K562 (cell line): ENCODE results near the gene PDZD2. TPM values are rescaled to one million over a fixed set of nuclear protein-coding genes. Genes with fewer than 3 reads are reported as not detected.

Experiments used
- ATAC-seq: fragments of 200-7000 bp; cut with Tn5 transposase; 3 replicates; pipeline ENCODE4 v1.9.1; 2020; ENCODE audit warnings: moderate library complexity
- BruUV-seq: library from RNA; stranded (reverse); fragments of 400-500 nt; replicated peaks from 2 replicates; lab custom pipeline; 2021; lab: Mats Ljungman, UMichigan
- CTCF ChIA-PET: fragments of 300-600 bp; formaldehyde crosslinking; extraction: SDS; loops from one replicate; lab custom pipeline; 2021; ENCODE audit warnings: low intra/inter-chr PET ratio; lab: Yijun Ruan, JAX
- POLR2A ChIA-PET: fragments of 300-600, 350-650 bp; sonication (Branson Sonifier 250); formaldehyde crosslinking; extraction: SDS; loops from one replicate; lab custom pipeline; 2021; ENCODE audit warnings: antibody characterized with exemption, inconsistent platforms; lab: Yijun Ruan, JAX
- DNase-seq, 4 experiments: peaks; one replicate each; pipeline versions ENCODE4 v3.0.0 to v3.0.0-alpha.2; 2011 to 2018; ENCODE audit warnings: low spot score in 3 of 4, mixed read lengths in 3 of 4; ENCODE audit errors: extremely low read depth in 1 of 4
- FAIRE-seq: peaks from 2 replicates; lab custom pipeline; 2011; peaks lifted over from hg19 to GRCh38; lab: Jason Lieb, UNC
- H2AFZ ChIP-seq: 2 replicates; pipeline ENCODE4 v1.6.0; 2011; ENCODE audit warnings: low read depth, low read length, control low read depth, inconsistent platforms
- H3K27ac ChIP-seq: fragments of 200-600 bp; 3 replicates; pipeline ENCODE4 v1.8.0; 2011; ENCODE audit warnings: low read depth, mild to moderate bottlenecking, control low read depth, inconsistent platforms, low read length, moderate library complexity, mixed read lengths; ENCODE audit errors: extremely low read depth
- H3K27me3 ChIP-seq, 2 experiments: fragments of 300-600 bp in 1 of 2; 2 replicates in 1 of 2; 3 replicates in 1 of 2; pipeline versions ENCODE4 v1.6.0 to v1.8.0; 2011; ENCODE audit warnings: inconsistent platforms in 2 of 2, low read length in 2 of 2, mild to moderate bottlenecking in 1 of 2, mixed read lengths in 1 of 2, moderate library complexity in 1 of 2; ENCODE audit not compliant: control insufficient read depth in 2 of 2, insufficient read depth in 2 of 2
- H3K36me3 ChIP-seq: fragments of 300-600 bp; 3 replicates; pipeline ENCODE4 v1.8.0; 2011; ENCODE audit warnings: mild to moderate bottlenecking, low read length, inconsistent platforms; ENCODE audit not compliant: control insufficient read depth, insufficient read depth
- H3K4me1 ChIP-seq, 2 experiments: fragments of 200-600 bp in 1 of 2; replicated peaks in 1 of 2; 2 replicates in 1 of 2; 3 replicates in 1 of 2; pipeline versions ENCODE4 v1.5.1 to v1.8.0; 2011; ENCODE audit warnings: inconsistent platforms in 2 of 2, low read length in 2 of 2, mild to moderate bottlenecking in 1 of 2, mixed read lengths in 1 of 2, moderate library complexity in 1 of 2; ENCODE audit not compliant: control insufficient read depth in 2 of 2, insufficient read depth in 2 of 2
- H3K4me2 ChIP-seq: 2 replicates; pipeline ENCODE4 v1.6.1; 2011; ENCODE audit warnings: low read length, control low read depth, inconsistent platforms, mixed read lengths; ENCODE audit not compliant: insufficient read depth
- H3K4me3 ChIP-seq: fragments of 200-600 bp; sonication (generic), shearing (Covaris generic); 2 replicates; pipeline ENCODE4 v1.5.1; 2016; ENCODE audit warnings: control low read depth, inconsistent platforms
- H3K79me2 ChIP-seq: fragments of 200-600 bp; 3 replicates; pipeline ENCODE4 v1.8.0; 2011; ENCODE audit warnings: low read length, inconsistent platforms; ENCODE audit not compliant: control insufficient read depth, insufficient read depth
- H3K9ac ChIP-seq, 2 experiments: 2 replicates each; pipeline versions ENCODE4 v1.6.0 to v1.6.1; 2011; ENCODE audit warnings: low read depth in 2 of 2, low read length in 2 of 2, control low read depth in 1 of 2, inconsistent platforms in 1 of 2, mild to moderate bottlenecking in 1 of 2, mixed read lengths in 1 of 2; ENCODE audit not compliant: insufficient read depth in 1 of 2
- H3K9me1 ChIP-seq: one replicate; pipeline ENCODE4 v1.6.0; 2011; ENCODE audit warnings: inconsistent platforms, mild to moderate bottlenecking, low read length, moderate library complexity; ENCODE audit not compliant: control insufficient read depth, insufficient read depth
- H3K9me3 ChIP-seq: replicated peaks from 2 replicates; pipeline ENCODE4 v1.5.1; 2011; ENCODE audit warnings: low read depth, low read length, inconsistent platforms; ENCODE audit not compliant: control insufficient read depth, insufficient read depth
- H4K20me1 ChIP-seq: replicated peaks from 2 replicates; pipeline ENCODE4 v1.6.1; 2011; ENCODE audit warnings: low read length, inconsistent platforms, mixed read lengths; ENCODE audit not compliant: control insufficient read depth, insufficient read depth
- BRF1 ChIP-seq: IDR thresholded peaks from 3 replicates; pipeline ENCODE4 v1.6.1; 2011; ENCODE audit warnings: borderline replicate concordance, mild to moderate bottlenecking; ENCODE audit not compliant: insufficient read length; ENCODE audit errors: extremely low read depth
- EP300 ChIP-seq: IDR thresholded peaks from 2 replicates; pipeline ENCODE4 v1.6.1; 2012; ENCODE audit warnings: low read length, improper control_type of control experiment
- HDAC1 ChIP-seq, 2 experiments: fragments of 450-650 bp; IDR thresholded peaks; 2 replicates each; pipeline ENCODE4 v1.6.1; 2016 to 2017; ENCODE audit warnings: inconsistent platforms in 1 of 2, mild to moderate bottlenecking in 1 of 2, moderate library complexity in 1 of 2
- NR2C1 ChIP-seq, 2 experiments: fragments of 450-650 bp; IDR thresholded peaks; 2 replicates each; pipeline ENCODE4 v1.6.1; 2017; ENCODE audit warnings: mild to moderate bottlenecking in 2 of 2, antibody characterized with exemption in 1 of 2, inconsistent platforms in 1 of 2, missing compliant biosample characterization in 1 of 2, missing genetic modification characterization in 1 of 2
- RBM14 ChIP-seq: fragments of 200-400 bp; formaldehyde crosslinking; IDR thresholded peaks from 2 replicates; pipeline ENCODE4 v1.6.1; 2018; ENCODE audit warnings: low read depth, mild to moderate bottlenecking, low read length, moderate library complexity, borderline replicate concordance; ENCODE audit not compliant: insufficient read depth
- STAG1 ChIP-seq: sonication (generic); formaldehyde crosslinking; IDR thresholded peaks from 2 replicates; pipeline ENCODE4 v1.5.0; 2020; ENCODE audit warnings: missing genetic modification reagents, borderline replicate concordance
- THAP7 ChIP-seq: fragments of 250-450 bp; sonication (Bioruptor Pico); IDR thresholded peaks from 2 replicates; pipeline ENCODE4 v1.5.0; 2021
- ZNF143 ChIP-seq: sonication (generic); formaldehyde crosslinking; IDR thresholded peaks from 2 replicates; pipeline ENCODE4 v1.9.0; 2022; ENCODE audit warnings: mild to moderate bottlenecking, missing genetic modification reagents
- ZNF217 ChIP-seq: sonication (generic); formaldehyde crosslinking; IDR thresholded peaks from 2 replicates; pipeline ENCODE4 v1.8.0; 2022; ENCODE audit warnings: mild to moderate bottlenecking, missing genetic modification reagents
- ZNF445 ChIP-seq: fragments of 250-450 bp; sonication (Bioruptor Pico); IDR thresholded peaks from 2 replicates; pipeline ENCODE4 v1.4.0; 2020; ENCODE audit warnings: low read depth, mild to moderate bottlenecking, moderate library complexity
- ZNF75A ChIP-seq: fragments of 450-650 bp; formaldehyde crosslinking; IDR thresholded peaks from 2 replicates; pipeline ENCODE4 v1.4.0; 2020; ENCODE audit warnings: mild to moderate bottlenecking
- WGBS: fragments of 100-300 bp; shearing (Covaris generic); methylation state at CpG from one replicate; pipeline ENCODE4 v1.1.6; 2016; ENCODE audit warnings: low coverage, mixed read lengths; ENCODE audit not compliant: insufficient coverage; ENCODE audit errors: missing lambda C conversion rate; 5-methylcytosine and 5-hydroxymethylcytosine counted together
- in situ Hi-C: fragments of 300-500 bp; cut with MboI; formaldehyde crosslinking; loops from 4 replicates; pipeline ENCODE4 v1.15.0; 2018; ENCODE audit warnings: inconsistent platforms, mixed read lengths
- intact Hi-C: fragments of 100-400 bp; cut with micrococcal nuclease; formaldehyde crosslinking; loops from 2 replicates; pipeline ENCODE4 v1.14.2; 2022
- polyA plus RNA-seq, 8 experiments: library from polyadenylated mRNA; depleted of rRNA in 4 of 8; stranded (reverse) in 5 of 8; unstranded in 3 of 8; fragments of >200 nt; fragmentation: Nextera tagmentation in 2 of 8; fragmentation: Illumina TruSeq in 1 of 8; extraction: Ambion mirVana in 2 of 8; extraction: Trizol in 1 of 8; gene quantifications; 2 replicates each; pipeline versions ENCODE4 v1.2.1 to v1.2.3, GENCODE V29; 2011 to 2014; ENCODE audit warnings: inconsistent platforms in 1 of 8, missing spikeins in 1 of 8
- total RNA-seq, 7 experiments: library from RNA; depleted of rRNA in 6 of 7; stranded (reverse); fragments of >200 nt in 6 of 7; fragmentation: Illumina TruSeq in 2 of 7; extraction: Trizol in 2 of 7; gene quantifications; 2 replicates each; pipeline versions ENCODE4 v1.2.1 to v1.2.3, GENCODE V29; 2011 to 2021; ENCODE audit warnings: low replicate concordance in 1 of 7
- TF ChIP-seq, protein P1 (sequence below): fragments of 250-450 bp; sonication (Bioruptor Pico); IDR thresholded peaks from 2 replicates; pipeline ENCODE4 v1.8.0; 2022; ENCODE audit warnings: moderate library complexity, mild to moderate bottlenecking, inconsistent platforms
- TF ChIP-seq, protein P2 (sequence below): sonication (generic); formaldehyde crosslinking; IDR thresholded peaks from 2 replicates; pipeline ENCODE4 v1.8.0; 2022; ENCODE audit warnings: missing genetic modification reagents, mild to moderate bottlenecking, borderline replicate concordance

PDZD2 gene
- total and polyA plus RNA-seq, 9 of the 15 experiments (the other 6 are each of a cell fraction or from before 2014, with no cell fraction given): 0.02 to 0.08 (median 0.04) TPM; not detected in 6

DNA sequence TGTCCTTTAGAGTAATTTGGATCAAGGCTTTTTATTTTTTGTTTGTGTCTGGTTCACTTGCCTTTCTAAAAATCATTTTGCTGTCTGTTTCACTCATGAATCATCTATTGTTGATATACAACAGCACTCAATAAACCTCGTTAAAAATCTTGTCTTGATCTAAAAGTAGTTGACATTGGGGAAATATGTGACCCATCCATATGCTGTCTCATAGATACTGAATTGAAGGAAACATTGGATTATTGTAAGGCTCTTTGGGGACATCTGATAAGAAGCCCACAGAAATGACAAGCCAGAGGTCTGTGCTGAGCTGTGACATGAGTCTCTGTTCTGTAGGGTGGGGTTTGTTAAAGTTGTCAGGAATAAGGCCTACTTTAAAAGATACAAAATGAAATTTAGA is 208.0 kb downstream of the PDZD2 start:
- Histone ChIP-seq H3K9me1 (no peaks in the 10 kb centered on the region), H3K4me2 (no peak overlapping the region), H3K36me3 (no peaks in the 10 kb centered on the region), H3K9ac (no peak overlapping the region), H3K79me2 (no peaks in the 10 kb centered on the region), H3K27ac (no peak overlapping the region), H2AFZ (no peak overlapping the region), H3K9me3 (no peaks in the 10 kb centered on the region), H3K4me1 (no peaks in the 10 kb centered on the region), H4K20me1 (no peaks in the 10 kb centered on the region), H3K27me3 (peaks cover 2 to 4% of the 10 kb centered on the region in 2 experiments; a peak in 3 of 5 replicates), H3K4me3 (no peak overlapping the region)
- ChIA-PET POLR2A (no interaction called here), CTCF (no interaction called here)
- FAIRE-seq (no peak), ATAC-seq (no peak), DNase-seq (no peak)
- in situ Hi-C loops: no loop called here
- BruUV-seq: no TSS peak
- 0% methylated on average over 1 of the region's 1 CpG for WGBS
- intact Hi-C loops: no loop called here
- TF ChIP-seq RBM14: no peak
- TF ChIP-seq EP300: no peak
- TF ChIP-seq NR2C1 (IDR thresholded peaks at IDR 0.05): no peak
- TF ChIP-seq NR2C1 (tag; IDR thresholded peaks at IDR 0.05): no peak
- TF ChIP-seq STAG1: no peak
- TF ChIP-seq ZNF143: no peak
- TF ChIP-seq ZNF445 (CRISPR knock-in tag): no peak
- TF ChIP-seq, protein P1, sequence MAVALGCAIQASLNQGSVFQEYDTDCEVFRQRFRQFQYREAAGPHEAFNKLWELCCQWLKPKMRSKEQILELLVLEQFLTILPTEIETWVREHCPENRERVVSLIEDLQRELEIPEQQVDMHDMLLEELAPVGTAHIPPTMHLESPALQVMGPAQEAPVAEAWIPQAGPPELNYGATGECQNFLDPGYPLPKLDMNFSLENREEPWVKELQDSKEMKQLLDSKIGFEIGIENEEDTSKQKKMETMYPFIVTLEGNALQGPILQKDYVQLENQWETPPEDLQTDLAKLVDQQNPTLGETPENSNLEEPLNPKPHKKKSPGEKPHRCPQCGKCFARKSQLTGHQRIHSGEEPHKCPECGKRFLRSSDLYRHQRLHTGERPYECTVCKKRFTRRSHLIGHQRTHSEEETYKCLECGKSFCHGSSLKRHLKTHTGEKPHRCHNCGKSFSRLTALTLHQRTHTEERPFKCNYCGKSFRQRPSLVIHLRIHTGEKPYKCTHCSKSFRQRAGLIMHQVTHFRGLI: no peak
- no peak for TF ChIP-seq HDAC1 (IDR thresholded peaks at IDR 0.05)
- no peak for TF ChIP-seq THAP7 (CRISPR knock-in tag)
- TF ChIP-seq ZNF75A: no peak
- no peak for TF ChIP-seq ZNF217 (CRISPR knock-in tag)
- no peak for TF ChIP-seq BRF1
- TF ChIP-seq, protein P2, sequence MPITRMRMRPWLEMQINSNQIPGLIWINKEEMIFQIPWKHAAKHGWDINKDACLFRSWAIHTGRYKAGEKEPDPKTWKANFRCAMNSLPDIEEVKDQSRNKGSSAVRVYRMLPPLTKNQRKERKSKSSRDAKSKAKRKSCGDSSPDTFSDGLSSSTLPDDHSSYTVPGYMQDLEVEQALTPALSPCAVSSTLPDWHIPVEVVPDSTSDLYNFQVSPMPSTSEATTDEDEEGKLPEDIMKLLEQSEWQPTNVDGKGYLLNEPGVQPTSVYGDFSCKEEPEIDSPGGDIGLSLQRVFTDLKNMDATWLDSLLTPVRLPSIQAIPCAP (CRISPR knock-in tag): no peak
